HG03103 (cell line): ENCODE measurements around the gene SPRING1.
"Not testable (repeated sequence)": the region's sequence is repeated elsewhere in the genome, so short reads cannot be mapped to it uniquely, and the experiment has no call there.

ENCODE experiments used
- ATAC-seq: cut with Tn5 transposase; IDR thresholded peaks from one replicate; pipeline ENCODE4 v1.9.1; 2021; ENCODE audit warnings: low read depth; ENCODE audit not compliant: unreplicated experiment

Gene SPRING1, protein sequence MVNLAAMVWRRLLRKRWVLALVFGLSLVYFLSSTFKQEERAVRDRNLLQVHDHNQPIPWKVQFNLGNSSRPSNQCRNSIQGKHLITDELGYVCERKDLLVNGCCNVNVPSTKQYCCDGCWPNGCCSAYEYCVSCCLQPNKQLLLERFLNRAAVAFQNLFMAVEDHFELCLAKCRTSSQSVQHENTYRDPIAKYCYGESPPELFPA

DNA sequence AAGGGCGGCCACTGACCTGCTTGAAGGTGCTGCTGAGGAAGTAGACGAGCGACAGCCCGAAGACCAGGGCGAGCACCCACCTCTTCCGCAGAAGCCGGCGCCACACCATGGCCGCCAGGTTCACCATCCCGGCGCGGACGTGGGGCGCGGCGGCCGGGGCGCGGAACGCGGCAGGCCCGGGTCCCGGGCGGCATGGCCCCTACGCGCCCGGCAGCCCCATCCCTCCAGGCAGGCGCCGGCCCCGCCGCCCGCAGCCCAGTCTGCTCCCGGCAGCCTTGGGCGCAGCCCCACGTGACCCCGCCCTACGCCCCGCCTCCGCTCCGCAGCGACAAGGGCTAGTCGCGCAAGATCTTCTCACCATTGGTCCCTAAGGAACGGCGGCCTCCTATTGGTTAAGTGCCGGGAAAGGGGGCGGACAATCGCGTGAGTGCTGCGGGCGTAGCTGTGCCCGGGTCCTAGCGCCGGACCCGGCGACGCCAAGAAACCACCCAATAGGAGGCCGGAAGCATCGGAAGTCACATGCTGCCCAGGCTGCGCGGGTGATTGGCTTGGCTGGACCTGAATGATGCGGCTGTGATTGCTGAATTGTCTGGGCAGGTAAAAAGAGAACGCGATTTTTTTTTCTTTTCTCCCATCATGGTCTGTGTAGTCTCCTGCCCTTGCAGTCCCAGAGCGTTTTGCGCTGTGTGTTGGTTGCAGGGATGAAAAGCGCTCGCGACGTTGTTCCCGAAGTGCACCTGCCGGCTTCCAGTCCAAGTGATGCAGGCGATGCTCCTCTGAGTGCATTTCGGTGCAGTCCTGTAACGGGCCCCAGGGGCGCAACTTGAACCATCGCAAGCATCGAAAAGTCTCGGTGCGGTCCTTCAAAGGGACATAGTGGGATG is at the start of gene SPRING1, which contains the start of gene RNFT2:
TSS of gene SPRING1 (minus strand) at position 296 of the 884 bp plus-strand sequence. CDS start at position 127, 169 bp downstream.
TSS of gene RNFT2 (plus strand) at position 542 of the 884 bp plus-strand sequence. CDS start 2,183 bp downstream, outside the sequence.
- peak; percentile 93 for ATAC-seq

DNA sequence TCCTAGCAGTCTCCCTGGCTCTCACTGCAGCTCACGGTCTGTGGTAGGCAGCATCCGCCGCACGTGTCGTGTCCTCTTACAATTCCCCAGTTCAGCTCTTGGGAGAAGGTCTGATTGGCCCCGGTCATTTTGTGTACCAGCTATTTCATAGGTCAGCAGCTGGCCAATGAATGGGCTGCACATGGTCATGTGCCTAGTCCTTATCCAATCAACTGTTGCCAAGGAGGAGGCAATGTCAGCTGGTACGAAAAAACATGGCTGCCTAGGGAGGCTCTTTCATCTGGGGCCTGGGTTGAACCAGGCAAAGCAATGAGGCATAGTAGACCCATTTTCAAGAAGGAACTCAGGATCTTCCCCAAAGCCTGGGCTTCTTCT is 46.4 kb upstream of the SPRING1 start:
- no peak for ATAC-seq

DNA sequence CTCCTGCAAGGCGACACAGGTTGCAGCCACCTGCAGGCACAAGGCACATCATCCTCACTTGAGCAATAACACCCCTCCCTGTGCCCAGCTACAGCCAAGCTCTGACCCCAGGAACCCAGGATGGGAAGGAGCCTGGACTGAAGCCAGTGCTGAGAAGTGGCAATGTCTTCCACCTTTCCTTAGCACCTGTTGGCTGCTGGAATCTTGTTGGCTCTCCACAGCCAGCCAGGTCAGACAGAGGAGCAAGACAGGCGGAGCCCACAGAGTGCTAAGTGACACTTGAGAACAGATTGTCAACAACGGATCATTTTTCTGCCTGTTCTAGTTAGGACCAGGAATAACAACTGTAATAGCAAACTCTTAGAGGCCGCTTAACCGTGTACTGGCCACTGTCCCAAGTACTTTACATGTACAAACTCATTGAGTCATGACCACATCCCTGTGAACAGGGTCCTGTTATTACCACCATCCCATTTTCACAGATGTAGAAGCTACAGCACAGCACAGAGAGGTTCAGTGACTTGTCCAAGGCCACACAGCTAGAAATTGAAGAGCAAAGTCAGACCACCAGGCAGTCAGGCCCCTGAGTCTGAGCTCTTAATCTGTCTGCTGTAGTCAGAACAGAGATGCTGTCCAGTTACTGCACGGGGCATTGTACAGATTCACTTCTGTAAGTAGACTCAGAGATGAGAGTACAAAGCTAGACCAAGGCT is 45.8 kb upstream of the SPRING1 start:
- ATAC-seq = no peak

DNA sequence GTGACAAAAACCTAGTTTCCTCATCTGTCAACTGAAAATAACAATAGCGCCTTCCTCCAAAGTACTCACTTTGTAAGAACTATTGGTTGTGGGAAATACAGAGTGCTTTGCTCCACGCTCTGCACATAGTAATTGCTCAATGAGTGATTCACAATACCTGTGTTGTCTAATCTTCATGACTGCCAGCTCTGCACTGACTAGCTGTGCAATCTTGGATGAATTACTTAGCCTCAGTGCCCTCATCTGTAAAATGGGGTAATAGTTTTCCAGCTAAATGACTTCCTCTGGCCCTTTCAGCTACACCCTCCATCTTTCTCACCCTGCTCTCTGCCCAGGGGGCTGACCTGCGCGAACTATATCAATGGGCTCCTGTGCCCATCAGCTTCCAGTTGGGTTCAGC is 43.1 kb upstream of the SPRING1 start:
- ATAC-seq = no peak

DNA sequence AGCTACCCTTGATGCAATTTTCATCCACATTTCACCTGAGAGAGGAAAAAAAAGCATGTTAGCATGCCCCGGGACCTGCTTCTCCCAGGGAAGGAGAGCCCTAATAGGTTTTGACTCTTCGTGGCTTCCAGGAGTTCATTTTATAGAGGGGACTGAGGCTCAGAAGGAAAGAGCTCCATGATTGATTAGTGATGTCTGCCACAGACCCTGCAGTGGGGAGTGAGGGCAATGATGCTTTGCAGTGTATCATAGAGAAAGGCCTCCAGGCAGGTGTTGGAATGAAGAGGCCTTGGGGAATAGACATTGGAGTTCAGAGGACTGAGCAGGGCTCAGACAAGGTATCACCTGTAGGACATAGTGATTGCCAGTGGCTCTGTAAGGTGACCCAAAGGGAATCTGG is 41.7 kb upstream of the SPRING1 start:
- no peak for ATAC-seq

DNA sequence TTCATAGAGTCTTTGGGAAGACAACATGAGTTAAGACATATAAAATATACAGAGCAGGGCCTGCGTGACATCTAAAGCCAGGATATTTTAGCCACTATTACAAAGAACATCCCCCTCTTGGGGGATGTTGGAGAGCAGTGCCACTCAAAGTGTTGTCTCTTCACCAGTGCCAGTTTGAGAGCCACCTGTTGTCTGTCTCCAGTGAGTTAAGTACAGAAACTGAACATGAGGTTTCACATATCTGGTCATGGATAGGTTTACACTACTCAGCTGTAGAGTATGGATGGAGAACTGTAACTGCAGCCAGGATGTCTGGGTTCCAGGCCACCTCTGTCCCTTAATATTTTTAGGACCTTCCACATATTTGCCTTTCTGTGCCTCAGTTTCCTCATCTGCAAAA is 39.4 kb upstream of the SPRING1 start:
- ATAC-seq = no peak

DNA sequence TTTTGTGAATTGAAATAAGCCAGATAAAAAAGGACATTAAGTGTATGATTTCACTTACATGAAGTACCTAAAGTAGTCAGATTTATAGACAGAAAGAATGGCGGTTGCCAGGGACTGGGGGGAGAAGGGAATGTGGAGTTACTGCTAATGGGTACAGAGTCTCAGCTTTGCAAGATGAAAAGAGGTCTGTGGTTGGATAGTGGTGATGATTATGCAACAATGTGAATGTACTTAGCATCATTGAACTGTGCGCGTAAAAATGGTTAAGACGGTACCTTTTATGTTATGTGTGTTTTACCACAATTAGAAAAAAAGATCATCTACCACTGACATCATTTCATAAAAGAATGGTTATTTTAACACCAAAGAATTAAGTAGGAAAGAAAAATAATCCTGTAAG is 36.2 kb upstream of the SPRING1 start:
- no peak for ATAC-seq

DNA sequence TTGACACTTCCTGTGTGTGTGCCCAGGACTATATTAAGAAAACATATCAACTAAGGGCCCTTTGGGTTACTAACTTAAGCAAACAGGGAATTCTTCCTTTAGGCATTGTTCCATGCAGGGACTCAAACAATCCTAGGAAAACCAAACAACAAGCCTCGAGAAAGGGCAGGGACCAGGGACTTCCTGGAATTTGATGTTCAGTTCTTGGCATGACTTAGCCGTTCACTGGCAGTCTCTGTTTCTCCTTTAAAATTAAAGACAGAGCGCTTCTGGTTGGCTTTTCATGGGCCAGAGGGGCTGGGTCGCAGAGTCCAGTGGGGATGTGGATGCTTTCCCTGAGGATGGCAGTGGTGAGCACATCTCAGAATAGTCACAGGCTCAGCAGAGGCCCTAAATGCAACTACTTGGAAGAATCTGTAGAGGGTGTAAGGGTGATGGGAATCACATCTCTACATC is 35.4 kb upstream of the SPRING1 start:
- no peak for ATAC-seq

DNA sequence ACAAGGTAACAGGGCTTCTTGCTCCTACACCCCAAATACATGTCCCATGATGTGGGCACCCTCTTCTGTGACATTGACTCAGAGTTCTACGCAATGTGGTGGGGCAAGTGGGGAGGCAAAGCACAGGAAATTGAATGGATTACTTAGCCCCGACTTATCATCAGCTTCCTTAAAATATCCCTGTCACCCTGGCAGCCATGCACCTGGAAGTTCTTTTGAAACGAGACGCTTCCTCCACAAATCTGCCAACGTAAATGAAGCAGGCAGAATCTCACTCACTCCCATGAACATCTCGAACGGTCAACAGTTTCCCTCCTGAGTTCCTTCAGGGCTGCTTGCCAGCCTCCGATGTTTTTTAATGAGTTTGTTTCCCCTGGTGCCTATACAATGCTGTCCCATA is 33.8 kb upstream of the SPRING1 start:
- ATAC-seq = no peak

DNA sequence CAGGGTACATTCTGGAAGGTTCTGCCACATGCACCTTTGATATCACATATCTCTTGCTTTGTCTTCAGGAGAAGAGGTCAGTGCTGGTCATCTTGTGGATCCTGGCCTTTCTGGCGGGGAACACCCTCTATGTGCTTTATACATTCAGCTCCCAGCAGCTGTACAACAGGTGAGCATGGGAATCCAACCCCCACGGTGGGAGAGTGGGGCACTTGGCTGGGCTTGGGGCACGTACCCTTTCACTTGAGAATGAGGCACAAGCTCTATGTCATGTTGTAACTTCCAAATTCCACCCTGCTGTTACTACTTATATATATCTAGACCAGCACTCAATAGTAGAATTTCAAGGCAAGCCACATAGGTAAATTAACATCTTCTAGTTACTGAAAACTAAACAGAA is 28.9 kb upstream of the SPRING1 start:
- ATAC-seq = no peak

DNA sequence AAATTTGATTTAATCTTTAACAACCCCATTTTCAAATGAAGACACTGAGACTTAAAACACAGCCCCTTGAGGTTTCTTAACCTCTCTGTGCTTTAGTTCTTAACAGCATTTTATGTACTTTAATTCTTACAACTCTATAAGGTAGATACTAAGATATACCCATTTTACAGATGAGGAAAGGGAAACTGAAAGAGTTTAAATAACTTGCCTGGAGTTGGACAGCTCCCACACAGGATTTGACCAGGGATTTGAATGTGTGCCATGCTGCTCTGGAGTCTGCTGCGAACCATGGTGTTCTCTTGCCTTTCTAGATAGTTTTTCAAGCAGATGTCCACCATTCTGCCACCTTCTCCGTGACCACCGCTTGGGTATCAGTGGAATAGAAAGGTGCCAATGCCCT is 28.4 kb upstream of the SPRING1 start:
- no peak for ATAC-seq

DNA sequence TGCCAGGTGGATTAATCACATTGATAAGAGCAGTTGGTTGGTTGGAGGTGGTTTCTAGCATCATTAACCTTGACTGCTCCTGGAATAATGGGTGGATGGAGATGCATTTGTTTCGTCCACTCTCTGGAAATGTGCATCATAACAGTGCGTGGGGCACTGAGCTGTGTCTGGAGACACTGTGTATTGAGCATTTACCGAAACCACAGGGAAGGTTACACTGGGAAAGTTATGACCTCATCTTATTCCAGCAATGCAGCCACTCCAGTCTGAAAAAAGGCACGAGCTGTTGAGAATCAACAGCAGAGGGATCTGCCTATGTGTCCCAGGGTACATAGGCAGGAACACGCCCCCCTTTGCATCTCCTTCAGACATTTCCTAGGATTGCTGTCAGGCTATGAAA is 27.4 kb upstream of the SPRING1 start:
- ATAC-seq = no peak

DNA sequence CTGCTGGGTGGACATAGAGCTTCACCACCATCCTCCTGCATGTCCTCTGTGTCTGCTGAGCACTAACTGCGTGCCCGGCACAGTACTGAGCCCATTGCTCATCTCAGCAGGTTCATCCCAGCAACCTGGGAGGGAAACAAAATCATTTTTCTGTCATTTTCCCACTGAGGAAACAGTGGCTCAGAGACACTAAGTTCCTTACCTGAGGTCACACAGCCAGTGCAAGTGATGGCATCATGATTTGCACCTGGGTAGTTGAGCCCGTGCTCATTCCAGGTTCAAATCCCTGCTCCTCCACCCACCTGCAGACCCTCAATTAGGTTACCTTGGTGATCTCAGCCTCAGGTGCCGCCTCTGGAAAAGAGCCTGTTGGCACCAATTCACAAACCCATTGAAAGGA is 23.6 kb upstream of the SPRING1 start:
- ATAC-seq = no peak

DNA sequence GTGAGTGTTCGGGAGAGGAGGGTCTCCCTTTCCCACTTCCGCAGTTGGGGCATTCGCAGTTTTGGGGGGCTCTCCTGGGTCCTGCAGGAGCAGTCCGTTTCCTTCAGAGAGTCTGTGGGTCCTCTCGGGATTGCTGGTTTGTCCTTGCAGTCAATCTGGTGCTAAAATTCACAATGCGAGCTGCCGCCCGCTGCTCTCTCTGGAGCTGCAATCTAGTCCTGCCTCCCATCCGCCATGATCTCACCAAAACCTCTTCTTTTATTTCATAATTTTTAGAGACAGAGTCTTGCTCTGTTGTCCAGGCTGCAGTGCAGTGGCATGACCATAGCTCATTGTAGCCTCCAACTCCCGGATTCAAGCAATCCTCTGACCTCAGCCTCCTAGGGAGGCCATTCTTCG is 22.8 kb upstream of the SPRING1 start:
- no peak for ATAC-seq

DNA sequence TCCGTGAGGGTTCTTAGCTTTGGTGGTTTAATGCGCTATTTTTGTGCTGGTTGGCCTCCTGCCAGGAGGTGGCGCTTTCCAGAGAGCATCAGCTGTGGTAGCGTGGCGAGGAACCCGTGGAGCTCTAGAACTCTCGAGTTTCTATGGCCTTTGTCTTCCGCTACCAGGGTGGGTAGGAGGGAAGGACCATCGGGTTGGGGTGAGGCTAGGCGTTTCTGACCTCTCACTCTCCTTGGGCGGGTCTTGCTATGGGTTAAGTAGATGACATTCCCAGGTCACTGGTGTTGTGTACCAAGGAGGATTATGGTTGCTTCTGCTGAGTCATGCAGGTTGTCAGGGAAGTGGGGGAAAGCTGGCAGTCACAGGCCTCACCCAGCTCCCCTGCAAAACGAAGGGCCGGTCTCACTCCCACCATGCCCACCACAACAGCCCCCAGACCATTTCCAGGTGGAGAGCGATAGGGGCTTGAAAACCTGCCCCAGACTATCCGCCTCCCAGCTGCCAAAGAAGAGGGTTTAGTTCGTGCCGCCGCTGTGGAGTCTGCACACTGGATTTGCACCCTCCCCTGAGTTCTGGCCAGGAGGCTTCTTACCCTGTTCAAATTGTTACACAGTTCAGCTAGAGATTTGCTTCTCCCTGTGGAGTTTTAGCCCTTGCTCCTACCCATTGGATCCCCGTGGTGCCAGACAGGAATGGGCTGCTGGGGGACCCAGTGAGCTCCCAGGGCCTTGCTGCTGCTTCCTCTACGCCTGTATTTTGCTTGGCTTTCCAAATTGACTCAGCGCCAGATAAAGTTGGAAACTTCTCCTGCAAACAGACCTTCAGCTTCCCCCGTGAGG is 22.1 kb upstream of the SPRING1 start:
- no peak for ATAC-seq

DNA sequence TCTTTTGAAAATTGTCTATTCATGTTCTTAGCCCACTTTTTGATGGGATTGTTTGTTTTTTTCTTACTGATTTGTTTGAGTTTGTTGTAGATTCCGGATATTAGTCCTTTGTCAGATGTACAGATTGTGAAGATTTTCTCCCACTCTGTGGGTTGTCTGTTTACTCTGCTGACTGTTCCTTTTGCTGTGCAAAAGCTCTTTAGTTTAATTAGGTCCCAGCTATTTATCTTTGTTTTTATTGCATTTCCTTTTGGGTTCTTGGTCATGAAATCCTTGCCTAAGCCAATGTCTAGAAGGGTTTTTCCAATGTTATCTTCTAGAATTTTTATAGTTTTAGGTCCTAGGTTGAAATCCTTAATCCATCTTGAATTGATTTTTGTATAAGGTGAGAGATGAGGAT is 16.9 kb upstream of the SPRING1 start:
- not testable (repeated sequence) for ATAC-seq

DNA sequence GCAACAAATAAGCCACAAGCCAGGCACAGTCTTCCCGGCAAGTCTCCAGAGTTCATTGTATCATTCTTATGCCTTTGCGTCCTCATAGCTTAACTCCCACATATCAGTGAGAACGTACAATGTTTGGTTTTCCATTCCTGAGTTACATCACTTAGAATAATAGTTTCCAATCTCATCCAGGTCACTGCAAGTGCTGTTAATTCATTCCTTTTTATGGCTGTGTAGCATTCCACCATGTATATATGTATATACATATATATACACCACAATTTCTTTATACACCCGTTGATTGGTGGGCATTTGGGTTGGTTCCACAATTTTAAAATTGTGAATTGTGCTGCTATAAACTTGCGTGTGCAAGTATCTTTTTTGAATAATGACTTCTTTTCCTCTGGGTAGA is 16.2 kb upstream of the SPRING1 start:
- not testable (repeated sequence) for ATAC-seq

DNA sequence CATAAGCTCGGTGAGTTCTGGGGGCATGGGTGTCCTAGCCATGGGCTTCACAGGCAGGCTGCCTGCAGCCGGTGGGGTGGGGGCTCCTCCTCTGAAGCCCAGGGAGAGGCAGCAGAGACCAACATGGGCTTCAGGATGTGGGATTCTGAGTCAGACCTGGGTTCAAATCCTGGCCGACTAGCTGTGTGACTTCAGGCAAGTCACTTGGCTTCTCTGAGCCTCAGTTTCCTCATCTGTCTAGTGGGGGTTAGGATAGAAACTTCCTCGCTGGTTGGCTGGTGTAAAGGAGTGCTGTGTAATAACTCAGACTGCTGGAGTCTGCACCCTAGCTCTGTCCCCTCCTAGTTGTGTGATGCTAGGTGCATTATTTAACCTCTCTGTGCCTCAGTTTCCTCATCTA is 12.4 kb upstream of the SPRING1 start:
- no peak for ATAC-seq

DNA sequence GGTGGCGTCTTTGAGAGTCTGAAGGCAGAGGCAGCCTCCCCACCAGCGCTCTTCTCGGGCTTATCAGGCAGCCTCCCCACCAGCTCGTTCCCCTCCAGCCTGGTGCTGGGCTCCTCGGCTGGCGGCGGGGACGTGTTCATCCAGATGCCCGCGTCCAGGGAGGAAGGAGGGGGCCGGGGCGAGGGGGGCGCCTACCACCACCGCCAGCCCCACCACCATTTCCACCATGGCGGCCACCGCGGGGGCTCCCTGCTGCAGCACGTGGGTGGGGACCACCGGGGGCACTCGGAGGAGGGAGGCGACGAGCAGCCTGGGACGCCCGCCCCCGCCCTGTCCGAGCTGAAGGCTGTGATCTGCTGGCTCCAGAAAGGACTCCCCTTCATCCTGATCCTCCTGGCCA is 12.0 kb upstream of the SPRING1 start:
- no peak for ATAC-seq

DNA sequence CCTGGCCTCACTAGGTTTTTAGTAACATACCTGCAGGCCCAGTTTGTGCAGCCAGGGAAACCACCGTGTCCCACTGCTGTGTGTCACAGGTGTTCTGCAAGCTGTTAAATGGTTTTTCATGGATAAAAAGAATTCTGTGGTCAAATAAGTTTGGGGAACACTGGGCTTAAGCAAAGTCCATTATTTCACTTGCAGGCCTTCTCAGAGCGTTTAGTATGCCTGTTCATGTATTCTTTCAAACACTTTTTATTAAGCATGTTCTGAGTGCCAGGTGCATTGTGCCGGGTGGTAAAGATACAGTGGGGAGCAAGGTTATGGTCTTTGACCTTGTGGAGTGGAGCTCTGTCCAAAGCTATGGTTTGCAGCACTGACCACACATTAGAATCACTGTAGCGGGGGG is 7.7 kb upstream of the SPRING1 start:
- ATAC-seq = no peak
